HCT116 (cell line): Measurements from ENCODE around the gene IFNA8. TPM values are rescaled to one million over a fixed set of nuclear protein-coding genes. Genes with fewer than 3 reads are reported as not detected.

Experiments used
- ATAC-seq: fragments of 200-7000 bp; cut with Tn5 transposase; 2 replicates; pipeline ENCODE4 v1.9.1; 2020; ENCODE audit warnings: mild to moderate bottlenecking, moderate library complexity
- BruUV-seq: library from RNA; stranded (reverse); fragments of 400-500 nt; replicated peaks from 2 replicates; lab custom pipeline; 2021; lab: Mats Ljungman, UMichigan
- CTCF ChIA-PET: fragments of 300-600 bp; sonication (Branson Sonifier 250); formaldehyde crosslinking; loops from one replicate; lab custom pipeline; 2021; ENCODE audit warnings: antibody characterized with exemption; lab: Charles Lee
- POLR2A ChIA-PET: fragments of 300-600, 350-600 bp; sonication (Branson Sonifier 250); formaldehyde crosslinking; loops from one replicate; lab custom pipeline; 2021; ENCODE audit warnings: antibody characterized with exemption; lab: Charles Lee
- RAD21 ChIA-PET, 2 experiments: fragments of 300-600 bp; sonication (Branson Sonifier 250); formaldehyde crosslinking; loops; one replicate each; lab custom pipeline; 2023; ENCODE audit warnings: low total read pairs in 2 of 2; ENCODE audit not compliant: uncharacterized antibody in 2 of 2, unreplicated experiment in 2 of 2, low non-redundant PET in 1 of 2; lab: Charles Lee
- DNase-seq: peaks from one replicate; pipeline ENCODE4 v3.0.0-alpha.2; 2010; ENCODE audit warnings: low read depth, low spot score
- H2AFZ ChIP-seq: fragments of 200-600 bp; shearing (Covaris generic), sonication (generic); 2 replicates; pipeline ENCODE4 v1.6.1; 2017; ENCODE audit warnings: low read depth, mixed run types, mixed read lengths, antibody characterized with exemption, low read length; ENCODE audit not compliant: poor library complexity, severe bottlenecking
- H3K27ac ChIP-seq: 2 replicates; pipeline ENCODE4 v1.5.1; 2012; ENCODE audit warnings: low read depth, low read length
- H3K27me3 ChIP-seq: fragments of 200-600 bp; sonication (generic); 2 replicates; pipeline ENCODE4 v1.6.1; 2016; ENCODE audit warnings: mixed run types, low read length, mixed read lengths; ENCODE audit not compliant: insufficient read depth
- H3K36me3 ChIP-seq, 2 experiments: fragments of 200-500 bp in 1 of 2; fragments of 200-600 bp in 1 of 2; sonication (Bioruptor generic) in 1 of 2; sonication (generic) in 1 of 2; 2 replicates each; pipeline versions ENCODE4 v1.5.1 to v1.6.1; 2014 to 2016; ENCODE audit warnings: low read length in 2 of 2, inconsistent platforms in 1 of 2, mixed read lengths in 1 of 2, mixed run types in 1 of 2; ENCODE audit not compliant: insufficient read depth in 2 of 2, control insufficient read depth in 1 of 2
- H3K4me1 ChIP-seq, 2 experiments: fragments of 200-600 bp in 1 of 2; sonication (generic) in 1 of 2; 2 replicates each; pipeline versions ENCODE4 v1.5.1 to v1.6.1; 2012 to 2017; ENCODE audit warnings: low read length in 2 of 2, inconsistent platforms in 1 of 2, mild to moderate bottlenecking in 1 of 2, mixed read lengths in 1 of 2, mixed run types in 1 of 2, moderate library complexity in 1 of 2; ENCODE audit not compliant: insufficient read depth in 2 of 2, control insufficient read depth in 1 of 2
- H3K4me2 ChIP-seq: fragments of 200-600 bp; sonication (generic); 2 replicates; pipeline ENCODE4 v1.6.1; 2017; ENCODE audit warnings: mixed run types, low read length, mixed read lengths
- H3K4me3 ChIP-seq, 2 experiments: fragments of 200-600 bp in 1 of 2; sonication (generic) in 1 of 2; replicated peaks in 1 of 2; 2 replicates each; pipeline ENCODE4 v1.5.1; 2011 to 2016; ENCODE audit warnings: low read length in 2 of 2, control low read depth in 1 of 2, low read depth in 1 of 2, mild to moderate bottlenecking in 1 of 2, mixed read lengths in 1 of 2, mixed run types in 1 of 2
- H3K79me2 ChIP-seq: fragments of 200-600 bp; sonication (generic); 2 replicates; pipeline ENCODE4 v1.6.1; 2017; ENCODE audit warnings: mild to moderate bottlenecking, mixed run types, low read length, moderate library complexity, mixed read lengths; ENCODE audit not compliant: insufficient read depth
- H3K9ac ChIP-seq: fragments of 200-600 bp; sonication (generic); 2 replicates; pipeline ENCODE4 v1.6.1; 2016; ENCODE audit warnings: low read length, mixed read lengths
- H3K9me2 ChIP-seq: fragments of 200-600 bp; sonication (generic), shearing (Covaris generic); 2 replicates; pipeline ENCODE4 v1.6.1; 2017; ENCODE audit warnings: mixed run types, mild to moderate bottlenecking, moderate library complexity; ENCODE audit not compliant: insufficient read depth
- H3K9me3 ChIP-seq, 2 experiments: fragments of 200-500 bp in 1 of 2; fragments of 200-600 bp in 1 of 2; sonication (Bioruptor generic) in 1 of 2; sonication (generic) in 1 of 2; 2 replicates each; pipeline ENCODE4 v1.6.1; 2014 to 2017; ENCODE audit warnings: low read length in 2 of 2, mixed read lengths in 2 of 2, inconsistent platforms in 1 of 2, low read depth in 1 of 2, mild to moderate bottlenecking in 1 of 2, mixed run types in 1 of 2, moderate library complexity in 1 of 2; ENCODE audit not compliant: control insufficient read depth in 1 of 2, insufficient read depth in 1 of 2
- H4K20me1 ChIP-seq: fragments of 200-600 bp; sonication (generic), shearing (Covaris generic); 2 replicates; pipeline ENCODE4 v1.6.1; 2017; ENCODE audit warnings: mixed run types, mild to moderate bottlenecking, moderate library complexity; ENCODE audit not compliant: insufficient read depth
- REST ChIP-seq: IDR thresholded peaks from 2 replicates; pipeline ENCODE4 v1.6.1; 2012; ENCODE audit warnings: low read depth
- YY1 ChIP-seq: IDR thresholded peaks from 2 replicates; pipeline ENCODE4 v1.6.1; 2011; ENCODE audit warnings: low read length, low read depth, moderate library complexity, mild to moderate bottlenecking; ENCODE audit not compliant: insufficient replicate concordance; ENCODE audit errors: extremely low read depth
- ZBTB33 ChIP-seq: IDR thresholded peaks from 2 replicates; pipeline ENCODE4 v1.6.1; 2011; ENCODE audit warnings: mild to moderate bottlenecking, low read length, moderate library complexity; ENCODE audit not compliant: insufficient replicate concordance; ENCODE audit errors: extremely low read depth
- ZFX ChIP-seq: fragments of 450-650 bp; IDR thresholded peaks from 2 replicates; pipeline ENCODE4 v1.6.1; 2017
- ZNF274 ChIP-seq: fragments of 200-500 bp; sonication (Bioruptor generic); IDR thresholded peaks from 2 replicates; pipeline ENCODE4 v1.6.1; 2014; ENCODE audit warnings: mild to moderate bottlenecking, low read depth, low read length, inconsistent platforms
- intact Hi-C: fragments of 100-400 bp; cut with micrococcal nuclease; formaldehyde crosslinking; loops from 2 replicates; pipeline ENCODE4 v1.10.0; 2022
- total RNA-seq: library from RNA; stranded (reverse); gene quantifications from one replicate; pipeline ENCODE4 v1.2.1, GENCODE V29; 2021; ENCODE audit not compliant: unreplicated experiment

IFNA8 gene
- total RNA-seq, 1 experiment from 2014 or later, result not detected

- Histone ChIP-seq H3K27me3 (no peaks in the 10 kb centered on the region), H3K79me2 (no peaks in the 10 kb centered on the region), H3K27ac (no peak overlapping the region), H3K4me2 (no peak overlapping the region), H3K4me1 (peaks cover 0 to 7% of the 10 kb centered on the region in 2 experiments; a peak in 1 of 4 replicates), H3K4me3 (no peak overlapping the region)
- ChIA-PET RAD21 (no interaction called here), POLR2A (no interaction called here)
- no TSS peak for BruUV-seq
- no peak for DNase-seq
- TF ChIP-seq ZFX (no peak), REST (no peak), YY1 (no peak), ZNF274 (no peak), ZBTB33 (no peak)
- TF ChIP-seq, all 23 proteins: peak for 0
- no peaks in the 10 kb centered on the region for H3K9me2 ChIP-seq
- no peaks in the 10 kb centered on the region for H3K36me3 ChIP-seq
- no peaks in the 10 kb centered on the region for H3K9me3 ChIP-seq
- CTCF ChIA-PET, result interaction anchor here (0.8 to 1.8 kb wide), 2 partner anchors 56 to 216 kb away, joined by 3 to 5 read pairs; no protein-coding TSS in a partner anchor
- intact Hi-C loops, result no loop called here
- no peaks in the 10 kb centered on the region for H4K20me1 ChIP-seq
- H2AFZ ChIP-seq, result no peak overlapping the region
- no peak for ATAC-seq
- H3K9ac ChIP-seq, result no peak overlapping the region
Observed at GRCh38 chr9:21398955-21399489, 9.9 kb upstream of the IFNA8 start.
